C4-2B (cell line): Measurements from ENCODE around the gene PAH.

Source experiments
- ZFX ChIP-seq: fragments of 450-650 bp; IDR thresholded peaks from 2 replicates; pipeline ENCODE4 v1.6.1; 2017
- TF ChIP-seq, protein P1 (sequence below): fragments of 450-650 bp; conservative IDR thresholded peaks from 2 replicates; pipeline ENCODE4 v1.5.1; 2017; ENCODE audit warnings: mild to moderate bottlenecking

DNA sequence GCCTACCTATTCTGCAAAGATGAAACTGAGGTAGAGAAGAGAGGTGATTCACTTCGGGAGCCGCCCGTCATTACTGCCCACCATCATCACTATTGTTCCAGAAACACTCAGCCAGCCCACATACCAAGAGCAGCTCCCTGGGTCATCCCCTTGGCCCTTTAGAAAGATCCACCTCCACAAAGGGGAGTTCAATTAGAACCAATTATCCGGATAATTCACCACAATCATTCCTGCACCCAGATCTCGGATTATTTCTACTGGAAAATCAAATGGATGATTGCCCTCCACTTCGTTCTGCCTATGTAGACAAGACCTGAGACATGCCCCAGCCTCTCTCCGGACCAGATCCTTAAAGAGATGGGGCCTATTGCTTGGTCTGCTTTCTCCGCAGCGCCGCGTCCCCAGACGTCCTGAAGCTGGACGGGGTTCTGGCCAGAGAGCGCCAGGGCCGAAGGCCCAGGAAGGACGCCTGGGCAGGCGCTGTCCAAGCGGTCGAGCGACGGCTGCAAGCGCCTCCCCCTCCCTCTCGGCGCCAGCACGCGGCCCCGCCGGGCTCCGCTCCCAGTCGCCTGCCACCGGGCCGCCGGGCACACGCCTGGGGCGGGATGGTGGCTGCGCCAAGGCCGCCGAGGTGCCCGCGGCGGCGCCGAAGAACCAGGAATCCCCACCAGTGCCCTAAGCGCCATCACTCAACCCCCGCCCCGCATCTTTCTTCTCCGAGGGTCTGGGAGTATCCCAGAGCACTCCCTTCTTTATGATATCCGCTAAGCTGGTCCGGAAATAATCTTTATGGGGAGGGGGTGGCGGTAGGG is 39.1 kb upstream of the PAH start:
- TF ChIP-seq, protein P1, sequence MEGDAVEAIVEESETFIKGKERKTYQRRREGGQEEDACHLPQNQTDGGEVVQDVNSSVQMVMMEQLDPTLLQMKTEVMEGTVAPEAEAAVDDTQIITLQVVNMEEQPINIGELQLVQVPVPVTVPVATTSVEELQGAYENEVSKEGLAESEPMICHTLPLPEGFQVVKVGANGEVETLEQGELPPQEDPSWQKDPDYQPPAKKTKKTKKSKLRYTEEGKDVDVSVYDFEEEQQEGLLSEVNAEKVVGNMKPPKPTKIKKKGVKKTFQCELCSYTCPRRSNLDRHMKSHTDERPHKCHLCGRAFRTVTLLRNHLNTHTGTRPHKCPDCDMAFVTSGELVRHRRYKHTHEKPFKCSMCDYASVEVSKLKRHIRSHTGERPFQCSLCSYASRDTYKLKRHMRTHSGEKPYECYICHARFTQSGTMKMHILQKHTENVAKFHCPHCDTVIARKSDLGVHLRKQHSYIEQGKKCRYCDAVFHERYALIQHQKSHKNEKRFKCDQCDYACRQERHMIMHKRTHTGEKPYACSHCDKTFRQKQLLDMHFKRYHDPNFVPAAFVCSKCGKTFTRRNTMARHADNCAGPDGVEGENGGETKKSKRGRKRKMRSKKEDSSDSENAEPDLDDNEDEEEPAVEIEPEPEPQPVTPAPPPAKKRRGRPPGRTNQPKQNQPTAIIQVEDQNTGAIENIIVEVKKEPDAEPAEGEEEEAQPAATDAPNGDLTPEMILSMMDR: no peak
- TF ChIP-seq ZFX: no peak
